ENCODE data around the gene ARNT2. TPM values are rescaled to one million over a fixed set of nuclear protein-coding genes. Genes with fewer than 3 reads are reported as not detected.

ARNT2 gene
- total RNA-seq, 1 donor from 2014 or later, result 35.7 TPM

DNA sequence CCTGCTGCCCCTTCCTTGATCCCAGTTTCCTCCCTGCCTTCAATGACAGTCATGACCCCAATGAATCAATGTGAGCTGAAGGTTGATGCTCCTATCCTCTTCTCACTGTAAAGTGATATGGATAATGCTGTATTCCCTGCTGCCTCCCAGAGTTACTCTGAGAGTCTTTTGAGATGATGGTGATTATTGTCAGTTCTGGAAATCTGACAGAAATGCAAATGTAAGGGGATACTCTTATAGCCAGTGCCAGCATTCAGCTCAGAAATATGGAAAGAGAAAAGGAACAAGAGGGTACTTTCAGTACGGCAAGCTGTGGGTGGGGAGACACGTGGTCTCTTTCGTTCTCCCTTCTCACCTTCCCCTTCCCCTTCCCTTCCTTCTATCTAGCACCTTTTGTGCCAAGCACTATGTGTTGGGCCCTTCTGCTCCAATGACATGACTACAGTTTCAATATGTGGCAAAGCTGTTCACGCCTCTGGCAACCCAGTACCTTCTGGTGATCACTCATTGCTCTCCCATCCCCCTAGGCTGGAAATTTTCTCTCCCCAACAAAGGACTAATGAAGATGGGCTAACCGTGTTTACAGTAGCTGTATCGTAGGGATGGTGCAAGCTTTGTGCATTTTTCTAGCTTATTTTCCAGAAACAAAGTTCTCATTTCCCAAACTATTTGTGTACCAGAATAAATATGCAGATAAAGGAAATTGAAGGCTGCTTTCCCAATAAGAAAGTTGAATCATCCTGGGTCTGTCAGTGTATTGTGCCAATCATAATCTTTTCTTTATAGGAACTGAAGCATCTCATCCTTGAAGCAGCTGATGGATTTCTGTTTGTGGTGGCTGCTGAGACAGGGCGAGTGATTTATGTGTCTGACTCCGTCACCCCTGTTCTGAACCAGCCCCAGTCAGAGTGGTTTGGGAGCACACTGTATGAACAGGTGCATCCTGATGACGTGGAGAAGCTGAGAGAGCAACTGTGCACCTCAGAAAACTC lies 70.3 kb downstream of the ARNT2 start:
- Mint-ChIP-seq H3K36me3 (ENCODE audit: unreplicated experiment) (peaks cover 36% of the 10 kb centered on the region), H3K4me1 (ENCODE audit: low read depth, unreplicated experiment) (no peaks in the 10 kb centered on the region), H3K9me3 (ENCODE audit: unreplicated experiment) (no peaks in the 10 kb centered on the region), H3K27ac (ENCODE audit: unreplicated experiment) (no peak overlapping the region), H3K4me3 (ENCODE audit: unreplicated experiment) (no peak overlapping the region), H3K27me3 (ENCODE audit: unreplicated experiment) (peaks cover 4% of the 10 kb centered on the region)
- DNase-seq, result no peak
- TF ChIP-seq CTCF (IDR thresholded peaks at IDR 0.05; ENCODE audit: partially characterized antibody, unreplicated experiment), result no peak

GRCh38 chr15:80475572-80475971 lies 71.4 kb downstream of the ARNT2 start:
- peak; percentile 34 for TF ChIP-seq CTCF (IDR thresholded peaks at IDR 0.05; ENCODE audit: partially characterized antibody, unreplicated experiment)
- DNase-seq, result no peak
- H3K4me1 Mint-ChIP-seq (ENCODE audit: low read depth, unreplicated experiment), result no peaks in the 10 kb centered on the region
- peaks cover 28% of the 10 kb centered on the region for H3K36me3 Mint-ChIP-seq (ENCODE audit: unreplicated experiment)
- no peaks in the 10 kb centered on the region for H3K9me3 Mint-ChIP-seq (ENCODE audit: unreplicated experiment)
- peaks cover 7% of the 10 kb centered on the region for H3K27me3 Mint-ChIP-seq (ENCODE audit: unreplicated experiment)
- no peak overlapping the region for H3K4me3 Mint-ChIP-seq (ENCODE audit: unreplicated experiment)
- H3K27ac Mint-ChIP-seq (ENCODE audit: unreplicated experiment), result no peak overlapping the region

DNA sequence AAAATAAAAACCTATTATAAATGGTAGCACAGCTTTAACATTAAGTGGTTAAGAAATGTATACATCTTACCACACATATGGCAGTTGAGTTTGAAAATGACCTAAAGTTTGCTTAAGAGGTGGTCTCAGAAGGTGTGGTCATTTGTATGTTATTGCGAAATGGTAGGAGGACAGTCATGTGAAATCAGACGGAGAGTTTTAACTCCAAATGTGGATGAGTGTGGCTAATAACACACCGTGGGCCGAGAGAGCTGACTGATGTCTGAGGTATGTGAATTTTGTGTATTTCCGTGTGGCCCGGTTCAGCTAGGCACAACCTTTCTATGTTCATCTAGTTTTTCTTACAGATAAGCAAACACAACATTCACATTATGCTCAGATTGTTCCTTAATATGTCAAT lies 71.9 kb downstream of the ARNT2 start:
- Mint-ChIP-seq H3K9me3 (ENCODE audit: unreplicated experiment) (no peaks in the 10 kb centered on the region), H3K27me3 (ENCODE audit: unreplicated experiment) (peaks cover 7% of the 10 kb centered on the region), H3K36me3 (ENCODE audit: unreplicated experiment) (peaks cover 25% of the 10 kb centered on the region), H3K4me3 (ENCODE audit: unreplicated experiment) (no peak overlapping the region), H3K27ac (ENCODE audit: unreplicated experiment) (no peak overlapping the region), H3K4me1 (ENCODE audit: low read depth, unreplicated experiment) (peaks cover 2% of the 10 kb centered on the region)
- TF ChIP-seq CTCF (IDR thresholded peaks at IDR 0.05; ENCODE audit: partially characterized antibody, unreplicated experiment), result no peak
- no peak for DNase-seq

DNA sequence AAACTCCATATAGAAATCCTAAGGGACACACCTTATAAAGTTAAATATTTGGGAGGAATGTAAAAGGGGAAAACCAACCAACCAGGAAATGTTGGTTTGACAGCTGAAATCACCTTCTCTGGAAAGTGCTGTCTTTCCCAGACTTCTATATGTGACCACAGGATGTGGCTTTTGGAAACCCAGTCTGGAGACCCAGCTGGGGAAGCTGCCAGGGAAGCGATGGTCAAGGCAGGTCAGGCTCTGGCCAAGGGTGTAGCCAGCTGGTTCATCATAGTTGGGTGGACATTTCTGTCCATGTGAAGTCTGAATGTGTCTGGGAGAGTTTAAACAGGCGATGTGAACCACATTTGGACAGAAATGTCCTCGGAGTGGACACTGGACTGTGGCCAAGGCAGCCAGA lies 73.9 kb downstream of the ARNT2 start:
- Mint-ChIP-seq H3K27me3 (ENCODE audit: unreplicated experiment) (peaks cover 9% of the 10 kb centered on the region), H3K4me3 (ENCODE audit: unreplicated experiment) (no peak overlapping the region), H3K27ac (ENCODE audit: unreplicated experiment) (no peak overlapping the region), H3K9me3 (ENCODE audit: unreplicated experiment) (no peaks in the 10 kb centered on the region), H3K36me3 (ENCODE audit: unreplicated experiment) (peaks cover 20% of the 10 kb centered on the region), H3K4me1 (ENCODE audit: low read depth, unreplicated experiment) (peaks cover 2% of the 10 kb centered on the region)
- no peak for TF ChIP-seq CTCF (IDR thresholded peaks at IDR 0.05; ENCODE audit: partially characterized antibody, unreplicated experiment)
- no peak for DNase-seq

GRCh38 chr15:80479191-80479590 lies 75.0 kb downstream of the ARNT2 start:
- Mint-ChIP-seq H3K36me3 (ENCODE audit: unreplicated experiment) (peaks cover 20% of the 10 kb centered on the region), H3K4me3 (ENCODE audit: unreplicated experiment) (no peak overlapping the region), H3K27me3 (ENCODE audit: unreplicated experiment) (peaks cover 8% of the 10 kb centered on the region), H3K9me3 (ENCODE audit: unreplicated experiment) (no peaks in the 10 kb centered on the region), H3K4me1 (ENCODE audit: low read depth, unreplicated experiment) (peaks cover 2% of the 10 kb centered on the region), H3K27ac (ENCODE audit: unreplicated experiment) (no peak overlapping the region)
- TF ChIP-seq CTCF (IDR thresholded peaks at IDR 0.05; ENCODE audit: partially characterized antibody, unreplicated experiment), result no peak
- DNase-seq, result no peak
